Measurements from ENCODE around the gene AMOTL2. TPM values are rescaled to one million over a fixed set of nuclear protein-coding genes. Genes with fewer than 3 reads are reported as not detected.

AMOTL2 gene
- total RNA-seq, 1 experiment from 2014 or later, result 76.9 TPM

GRCh38 chr3:134341389-134341788 is 32.9 kb downstream of the AMOTL2 start (continued):
- TF ChIP-seq IRF1 (CRISPR knock-in tag; IDR thresholded peaks at IDR 0.05) (no peak), ZMAT4 (CRISPR knock-in tag; IDR thresholded peaks at IDR 0.05) (no peak), NFYB (CRISPR knock-in tag; conservative IDR thresholded peaks at IDR 0.05; ENCODE audit: low read depth) (no peak)

GRCh38 chr3:134340982-134341365 is 33.3 kb downstream of the AMOTL2 start:
- CTCF ChIA-PET, result interaction anchor here (0.8 to 1.8 kb wide), 4 partner anchors 10 to 28 kb away, joined by 3 to 4 read pairs (median 4); no protein-coding TSS in a partner anchor
- Mint-ChIP-seq H3K36me3 (no peaks in the 10 kb centered on the region), H3K4me3 (no peak overlapping the region), H3K27me3 (ENCODE audit: low read depth) (peaks cover 3% of the 10 kb centered on the region; the same call in 1 of the 2 replicates), H3K9me3 (peaks cover 3% of the 10 kb centered on the region; the same call in 1 of the 2 replicates), H3K4me1 (peaks cover 16% of the 10 kb centered on the region), H3K27ac (no peak overlapping the region)
- ATAC-seq (no peak), DNase-seq (ENCODE audit: low spot score) (no peak)
- no peak for TF ChIP-seq NFYB (CRISPR knock-in tag; conservative IDR thresholded peaks at IDR 0.05; ENCODE audit: low read depth)
- no peak for TF ChIP-seq JAZF1 (CRISPR knock-in tag; IDR thresholded peaks at IDR 0.05)
- no peak for TF ChIP-seq ZNF396 (CRISPR knock-in tag; IDR thresholded peaks at IDR 0.05; ENCODE audit: borderline replicate concordance)
- TF ChIP-seq AR (CRISPR knock-in tag; IDR thresholded peaks at IDR 0.05), result no peak
- TF ChIP-seq OVOL2 (CRISPR knock-in tag; IDR thresholded peaks at IDR 0.05; ENCODE audit: borderline replicate concordance), result no peak
- TF ChIP-seq ZBTB43 (CRISPR knock-in tag; IDR thresholded peaks at IDR 0.05), result no peak
- TF ChIP-seq EMX1 (CRISPR knock-in tag; IDR thresholded peaks at IDR 0.05), result no peak
- no peak for TF ChIP-seq ARID4B (CRISPR knock-in tag; IDR thresholded peaks at IDR 0.05; ENCODE audit: borderline replicate concordance)
- TF ChIP-seq CREB1 (CRISPR knock-in tag; IDR thresholded peaks at IDR 0.05), result no peak
- TF ChIP-seq CTCF (IDR thresholded peaks at IDR 0.05), result no peak
- TF ChIP-seq ZNF425 (CRISPR knock-in tag; conservative IDR thresholded peaks at IDR 0.05), result no peak
- no peak for TF ChIP-seq FOXP4 (CRISPR knock-in tag; IDR thresholded peaks at IDR 0.05)
- TF ChIP-seq ZNF219 (CRISPR knock-in tag; IDR thresholded peaks at IDR 0.05; ENCODE audit: borderline replicate concordance), result no peak
- POLR2A ChIA-PET, result interaction anchor here (0.6 kb wide), 1 partner anchor 10 kb away, joined by 3 read pairs; no protein-coding TSS in a partner anchor

Data from WTC11 (cell line).